Prostate gland (tissue), 2 donors: Measurements from ENCODE around the gene IP6K1.

ENCODE experiments used
- CTCF ChIP-seq, 4 experiments: fragments of 200-600 bp in 2 of 4; fragments of 450-650 bp in 2 of 4; sonication (generic) in 2 of 4; IDR thresholded peaks; 1 replicate in 3 of 4; 2 replicates in 1 of 4; pipeline ENCODE4 v1.5.1; 2016 to 2019; ENCODE audit warnings: antibody characterized with exemption in 4 of 4, mild to moderate bottlenecking in 2 of 4, moderate library complexity in 2 of 4
- POLR2AphosphoS5 ChIP-seq: sonication (generic); formaldehyde crosslinking; IDR thresholded peaks from one replicate; pipeline ENCODE4 v1.6.1; 2017; ENCODE audit warnings: antibody characterized with exemption

GRCh38 chr3:49700014-49700413 lies 86.3 kb downstream of the IP6K1 start:
- TF ChIP-seq CTCF (IDR thresholded peaks at IDR 0.05) (no peak), POLR2AphosphoS5 (no peak)
